GM18526 (cell line): ENCODE measurements around the gene SLC44A3.

ENCODE experiments used
- POLR2A ChIP-seq: IDR thresholded peaks from 3 replicates; pipeline ENCODE4 v1.6.1; 2011; ENCODE audit not compliant: insufficient read length; ENCODE audit errors: extremely low read depth

SLC44A3 gene

GRCh38 chr1:94819945-94820746 lies at the start of gene SLC44A3:
Gene SLC44A3, plus strand, starts transcription at chr1:94820357. Its CDS starts 95 bp downstream, at chr1:94820452.
- no peak for TF ChIP-seq POLR2A

DNA sequence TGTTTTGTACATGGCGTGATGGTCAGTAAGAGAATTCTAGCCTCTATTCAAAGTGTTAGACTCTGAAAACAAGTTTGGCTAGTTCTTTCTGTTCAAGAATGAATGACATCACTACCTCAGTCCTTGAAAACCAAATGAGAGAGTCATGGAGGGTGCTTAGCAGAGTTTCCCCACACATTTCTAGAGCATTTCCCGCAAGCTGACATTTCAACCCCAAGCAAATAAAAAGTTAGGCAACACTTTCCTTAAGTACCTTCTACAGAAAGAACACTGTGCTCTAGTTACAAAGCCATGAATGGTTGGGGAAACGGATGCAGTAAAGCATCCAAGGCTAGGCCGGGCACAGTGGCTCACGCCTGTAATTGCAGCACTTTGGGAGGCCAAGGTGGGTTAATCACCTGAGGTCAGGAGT lies 47.9 kb upstream of the SLC44A3 start:
- no peak for TF ChIP-seq POLR2A

GRCh38 chr1:94772845-94773244 lies 47.3 kb upstream of the SLC44A3 start:
- no peak for TF ChIP-seq POLR2A

GRCh38 chr1:94773296-94773809 lies 46.8 kb upstream of the SLC44A3 start:
- no peak for TF ChIP-seq POLR2A

- TF ChIP-seq POLR2A, result no peak
Measured at GRCh38 chr1:94773931-94774422, 46.2 kb upstream of the SLC44A3 start.

GRCh38 chr1:94776474-94776873 lies 43.7 kb upstream of the SLC44A3 start:
- TF ChIP-seq POLR2A, result no peak

GRCh38 chr1:94777281-94777680 lies 42.9 kb upstream of the SLC44A3 start:
- no peak for TF ChIP-seq POLR2A

DNA sequence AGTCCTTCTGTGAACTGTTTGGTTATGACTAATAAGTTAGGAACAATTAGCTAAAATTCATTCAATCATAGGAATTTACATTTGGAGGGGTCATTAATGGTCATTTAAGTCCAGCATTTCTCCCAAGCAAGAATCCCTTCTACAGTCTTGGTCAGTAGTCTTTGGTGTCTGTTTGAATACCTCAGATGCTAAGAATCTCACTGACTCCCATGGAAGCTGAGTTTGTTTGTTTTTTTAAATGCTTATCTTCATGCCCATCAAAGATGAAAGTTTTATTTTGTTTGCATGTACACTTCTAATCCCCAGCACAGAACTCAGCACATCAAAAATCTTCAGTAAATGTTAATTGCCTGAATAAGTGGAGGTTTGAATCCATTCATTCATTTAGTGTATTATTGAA lies 41.3 kb upstream of the SLC44A3 start:
- no peak for TF ChIP-seq POLR2A

DNA sequence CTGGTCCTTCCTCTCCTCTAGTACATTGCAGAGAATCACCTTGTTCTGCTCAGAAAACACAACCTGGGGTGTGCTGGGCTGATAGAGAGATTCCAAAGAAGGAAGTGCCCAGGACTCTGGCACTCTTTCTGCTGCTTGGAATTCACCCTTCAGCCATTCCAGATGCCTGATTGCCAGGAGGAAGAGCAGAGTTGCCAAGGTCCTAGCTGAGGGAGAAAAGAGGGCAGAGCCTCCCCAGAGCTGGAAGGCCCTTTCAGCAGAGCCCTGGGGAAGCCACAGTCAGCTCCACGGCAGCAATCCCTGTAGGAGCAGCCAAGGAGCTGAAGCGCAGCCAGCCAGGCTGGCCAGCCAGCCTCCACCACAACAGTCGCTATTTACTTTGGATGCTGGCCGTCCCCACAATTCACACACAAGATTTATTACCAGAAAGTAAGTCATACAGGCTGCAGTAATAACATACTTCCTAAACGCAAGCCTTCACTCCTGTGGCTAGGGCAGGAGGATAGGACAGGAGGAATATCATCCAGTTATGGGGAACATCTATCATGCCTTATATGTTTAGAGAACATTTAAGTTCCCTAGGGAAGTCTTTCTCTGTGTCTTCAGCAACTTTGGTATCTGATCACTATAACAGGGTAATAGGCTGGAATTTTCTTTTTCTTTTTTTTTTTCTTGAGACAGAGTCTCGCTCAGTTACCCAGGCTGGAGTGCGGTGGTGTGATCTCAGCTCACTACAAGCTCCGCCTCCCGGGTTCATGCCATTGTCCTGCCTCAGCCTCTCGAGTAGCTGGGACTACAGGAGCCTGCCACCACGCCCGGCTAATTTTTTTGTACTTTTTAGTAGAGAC lies 36.6 kb upstream of the SLC44A3 start:
- TF ChIP-seq POLR2A, result no peak

DNA sequence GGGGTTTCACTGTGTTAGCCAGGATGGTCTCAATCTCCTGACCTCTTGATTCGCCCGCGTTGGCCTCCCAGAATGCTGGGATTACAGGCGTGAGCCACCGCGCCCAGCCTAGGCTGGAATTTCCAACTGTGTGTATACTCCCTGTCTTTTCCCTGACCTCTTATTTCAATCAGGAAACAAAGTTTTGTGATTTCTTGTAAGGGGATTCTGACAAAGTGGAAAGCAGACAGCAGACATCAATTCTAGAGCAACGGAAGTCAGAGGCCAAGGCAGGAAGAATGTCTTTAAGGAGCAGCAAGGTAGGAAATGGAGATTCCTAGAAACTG lies 36.0 kb upstream of the SLC44A3 start:
- TF ChIP-seq POLR2A, result no peak

- TF ChIP-seq POLR2A, result no peak
Measured at GRCh38 chr1:94787691-94788090, 32.5 kb upstream of the SLC44A3 start.

- no peak for TF ChIP-seq POLR2A
Measured at GRCh38 chr1:94790246-94790645, 29.9 kb upstream of the SLC44A3 start.

DNA sequence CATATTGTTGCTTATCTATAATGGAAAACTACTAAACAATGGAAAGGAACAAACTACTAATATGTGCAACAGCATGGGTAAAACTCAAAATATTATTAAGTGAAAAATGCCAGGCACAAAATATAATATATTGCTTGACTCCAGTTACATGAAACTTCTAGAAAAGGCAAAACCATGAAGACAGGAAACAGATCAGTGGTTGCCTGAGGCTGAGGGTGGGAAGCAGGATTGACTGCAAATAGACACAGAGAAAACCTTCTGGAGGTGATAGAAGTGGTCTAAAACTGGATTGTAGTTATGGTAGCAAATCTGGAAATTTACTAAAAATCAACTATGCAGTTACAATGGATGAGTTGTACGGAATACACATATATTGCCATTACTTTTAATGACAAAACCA lies 29.5 kb upstream of the SLC44A3 start:
- no peak for TF ChIP-seq POLR2A

GRCh38 chr1:94792473-94793295 lies 27.5 kb upstream of the SLC44A3 start:
- TF ChIP-seq POLR2A, result no peak

DNA sequence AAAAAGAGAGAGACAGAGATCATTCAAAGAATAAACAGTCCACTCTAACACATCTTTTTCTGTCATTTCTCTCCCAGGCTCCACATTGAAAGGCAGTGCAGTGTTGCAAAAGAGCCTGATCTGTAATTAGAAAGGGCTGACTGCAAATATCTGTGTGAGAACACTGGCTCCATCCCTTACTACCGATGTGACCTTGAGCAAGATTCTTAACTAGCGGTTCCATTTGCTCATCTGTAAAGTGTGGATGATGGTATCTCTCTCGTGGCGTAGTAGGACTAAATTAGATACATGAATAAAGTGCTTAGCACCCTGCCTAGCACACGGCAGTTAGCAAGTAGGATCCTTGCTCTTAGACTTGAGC lies 26.9 kb upstream of the SLC44A3 start:
- no peak for TF ChIP-seq POLR2A

DNA sequence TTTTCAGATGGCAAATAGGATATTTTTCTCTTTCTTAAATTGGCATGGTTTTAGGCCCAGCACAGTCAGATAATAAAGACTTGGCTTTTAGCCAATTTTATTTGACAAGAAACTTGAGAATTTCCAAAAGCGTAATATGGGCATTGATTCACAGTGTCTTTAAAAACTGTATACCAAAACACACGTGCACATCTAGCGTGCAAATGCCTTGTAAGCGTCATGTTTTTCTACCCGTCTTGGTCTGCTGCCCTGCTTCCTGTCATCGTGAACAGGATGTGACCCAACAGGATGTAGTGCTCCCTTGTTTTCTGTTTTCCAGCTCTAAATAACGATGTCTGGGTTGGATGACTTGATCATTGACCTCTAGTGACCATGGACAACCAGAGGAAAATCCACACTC lies 24.7 kb upstream of the SLC44A3 start:
- no peak for TF ChIP-seq POLR2A

DNA sequence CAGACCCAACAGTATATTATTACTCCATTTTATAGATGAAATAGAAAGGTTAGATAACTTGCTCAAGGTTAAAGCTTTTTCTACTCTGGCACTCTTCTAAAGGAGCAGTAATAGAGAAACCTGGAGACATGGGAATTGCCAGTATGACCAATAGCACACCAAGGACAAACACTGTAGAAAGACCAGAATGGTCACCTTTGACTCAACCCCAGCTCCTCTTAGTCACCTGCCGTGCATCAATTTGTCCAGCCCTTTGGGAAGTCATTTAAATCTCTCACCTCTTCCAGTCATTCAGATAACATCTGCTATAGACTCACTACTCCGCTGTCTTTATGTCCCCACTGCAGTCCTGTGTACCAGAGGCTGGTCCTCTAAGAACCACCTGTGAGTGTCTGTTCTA lies 23.9 kb upstream of the SLC44A3 start:
- no peak for TF ChIP-seq POLR2A
